ENCODE data around the gene ADAMTSL2.

ADAMTSL2 gene

DNA sequence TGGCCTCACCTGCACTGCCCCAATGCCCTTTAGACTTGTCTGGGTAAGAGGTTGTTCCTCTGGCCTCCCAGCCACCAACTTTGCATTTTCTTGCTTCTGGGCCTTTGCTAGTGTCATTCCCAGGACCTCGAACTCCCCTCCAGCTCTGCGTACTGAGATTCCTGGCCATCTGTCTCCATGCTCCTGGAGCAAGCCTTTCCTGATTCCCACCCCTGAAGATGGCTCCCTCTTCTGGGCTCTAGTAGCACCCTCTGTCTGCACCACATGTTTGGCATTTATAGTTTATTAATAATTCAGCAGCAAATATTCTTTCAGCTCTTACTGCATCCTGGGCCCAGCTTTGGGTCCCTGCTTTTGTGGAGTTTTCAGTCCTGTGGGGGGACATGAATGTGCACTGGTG is 59.8 kb downstream of the ADAMTSL2 start:
- Histone ChIP-seq H3K4me1 (ENCODE audit: control insufficient read depth, insufficient read depth, low read length) (no peaks in the 10 kb centered on the region), H3K36me3 (ENCODE audit: control insufficient read depth, insufficient read depth, low read length) (no peaks in the 10 kb centered on the region), H3K27ac (ENCODE audit: low read depth, low read length) (no peak overlapping the region), H3K27me3 (ENCODE audit: control insufficient read depth, insufficient read depth, low read length) (no peaks in the 10 kb centered on the region), H3K9me3 (ENCODE audit: control insufficient read depth, insufficient read depth, low read length) (peaks cover 7% of the 10 kb centered on the region; the same call in 1 of the 2 replicates), H3K9ac (ENCODE audit: low read depth, low read length) (no peak overlapping the region), H3K4me3 (ENCODE audit: low read depth, low read length) (no peak overlapping the region)

DNA sequence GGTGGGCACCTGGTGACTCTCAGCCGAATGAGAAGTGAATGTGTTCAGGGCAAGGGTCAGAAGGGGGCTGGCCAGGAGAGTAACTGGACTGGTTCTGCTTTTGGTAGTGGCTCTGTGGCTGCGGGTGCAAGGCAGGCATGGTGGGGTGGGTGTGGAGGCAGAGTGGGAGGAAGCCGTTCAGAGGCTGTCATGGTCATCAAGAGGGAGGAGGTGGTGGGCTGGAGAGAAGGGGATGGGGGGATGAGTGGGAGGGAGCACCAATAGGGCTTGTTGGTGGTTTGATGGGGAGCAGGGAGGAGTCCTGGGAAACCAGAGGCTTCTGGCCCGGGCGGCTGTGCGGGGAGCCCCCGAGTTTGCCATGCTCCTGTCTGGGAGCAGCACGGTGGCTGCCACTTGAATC is 61.4 kb downstream of the ADAMTSL2 start:
- Histone ChIP-seq H3K27me3 (ENCODE audit: control insufficient read depth, insufficient read depth, low read length) (no peaks in the 10 kb centered on the region), H3K36me3 (ENCODE audit: control insufficient read depth, insufficient read depth, low read length) (no peaks in the 10 kb centered on the region), H3K4me1 (ENCODE audit: control insufficient read depth, insufficient read depth, low read length) (no peaks in the 10 kb centered on the region), H3K4me3 (ENCODE audit: low read depth, low read length) (no peak overlapping the region), H3K9me3 (ENCODE audit: control insufficient read depth, insufficient read depth, low read length) (peaks cover 7% of the 10 kb centered on the region; the same call in 1 of the 2 replicates), H3K27ac (ENCODE audit: low read depth, low read length) (no peak overlapping the region), H3K9ac (ENCODE audit: low read depth, low read length) (no peak overlapping the region)

DNA sequence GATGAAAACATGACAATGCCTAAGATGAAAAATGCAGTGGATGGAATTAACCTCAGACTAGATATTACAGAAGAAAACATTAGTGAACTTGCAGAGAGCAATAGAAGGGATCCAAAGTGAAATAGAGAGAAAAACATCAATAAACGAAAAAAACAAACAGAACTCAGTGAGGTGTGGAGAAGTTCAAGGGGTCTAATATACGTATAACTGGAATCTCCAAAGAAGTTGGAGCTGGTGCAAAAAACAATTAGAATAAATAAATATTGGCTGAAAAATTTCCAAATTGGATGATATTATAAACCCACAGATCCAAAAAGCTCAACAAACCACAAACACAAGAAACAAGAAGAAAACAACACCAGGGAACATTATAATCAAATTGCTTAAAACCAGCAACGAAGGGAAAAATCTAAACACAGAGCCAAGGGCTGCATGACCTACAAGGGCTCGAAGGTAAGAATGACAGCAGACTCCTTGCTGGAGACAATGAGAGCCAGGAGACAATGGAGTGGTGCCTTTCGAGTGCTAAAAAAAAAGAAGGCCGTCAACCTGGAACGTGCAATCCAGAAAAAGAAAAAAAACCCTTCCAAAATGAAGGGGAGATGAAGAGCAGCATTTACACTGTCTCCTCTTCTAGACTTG is 62.9 kb downstream of the ADAMTSL2 start:
- peaks cover 7% of the 10 kb centered on the region; the same call in 1 of the 2 replicates for H3K9me3 ChIP-seq (ENCODE audit: control insufficient read depth, insufficient read depth, low read length)
- no peak overlapping the region for H3K27ac ChIP-seq (ENCODE audit: low read depth, low read length)
- no peak overlapping the region for H3K4me3 ChIP-seq (ENCODE audit: low read depth, low read length)
- no peaks in the 10 kb centered on the region for H3K27me3 ChIP-seq (ENCODE audit: control insufficient read depth, insufficient read depth, low read length)
- H3K4me1 ChIP-seq (ENCODE audit: control insufficient read depth, insufficient read depth, low read length) = no peaks in the 10 kb centered on the region
- H3K36me3 ChIP-seq (ENCODE audit: control insufficient read depth, insufficient read depth, low read length) = no peaks in the 10 kb centered on the region
- H3K9ac ChIP-seq (ENCODE audit: low read depth, low read length) = no peak overlapping the region

DNA sequence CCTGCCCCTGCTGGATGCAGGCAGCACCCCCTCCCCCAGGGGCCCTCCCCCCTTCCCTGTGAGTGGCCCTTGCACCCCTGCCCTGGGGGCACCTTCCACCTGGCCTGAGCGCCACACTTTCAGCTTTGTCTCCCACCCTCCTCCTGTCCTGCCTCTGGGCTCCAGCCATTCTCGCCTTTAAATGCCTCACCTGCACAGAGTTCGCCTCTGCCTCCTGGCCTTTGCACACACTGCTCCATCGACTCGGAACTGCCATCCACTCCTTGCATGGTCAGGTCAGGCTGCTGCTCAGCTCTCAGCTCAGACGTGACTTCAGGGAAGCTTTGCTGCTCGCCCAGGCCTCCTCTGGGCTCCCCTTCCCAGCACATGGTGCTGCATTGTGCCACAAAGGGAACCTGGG is 64.5 kb downstream of the ADAMTSL2 start:
- Histone ChIP-seq H3K27ac (ENCODE audit: low read depth, low read length) (no peak overlapping the region), H3K36me3 (ENCODE audit: control insufficient read depth, insufficient read depth, low read length) (no peaks in the 10 kb centered on the region), H3K9ac (ENCODE audit: low read depth, low read length) (no peak overlapping the region), H3K4me1 (ENCODE audit: control insufficient read depth, insufficient read depth, low read length) (no peaks in the 10 kb centered on the region), H3K9me3 (ENCODE audit: control insufficient read depth, insufficient read depth, low read length) (peaks cover 7% of the 10 kb centered on the region; the same call in 1 of the 2 replicates), H3K4me3 (ENCODE audit: low read depth, low read length) (no peak overlapping the region), H3K27me3 (ENCODE audit: control insufficient read depth, insufficient read depth, low read length) (no peaks in the 10 kb centered on the region)

DNA sequence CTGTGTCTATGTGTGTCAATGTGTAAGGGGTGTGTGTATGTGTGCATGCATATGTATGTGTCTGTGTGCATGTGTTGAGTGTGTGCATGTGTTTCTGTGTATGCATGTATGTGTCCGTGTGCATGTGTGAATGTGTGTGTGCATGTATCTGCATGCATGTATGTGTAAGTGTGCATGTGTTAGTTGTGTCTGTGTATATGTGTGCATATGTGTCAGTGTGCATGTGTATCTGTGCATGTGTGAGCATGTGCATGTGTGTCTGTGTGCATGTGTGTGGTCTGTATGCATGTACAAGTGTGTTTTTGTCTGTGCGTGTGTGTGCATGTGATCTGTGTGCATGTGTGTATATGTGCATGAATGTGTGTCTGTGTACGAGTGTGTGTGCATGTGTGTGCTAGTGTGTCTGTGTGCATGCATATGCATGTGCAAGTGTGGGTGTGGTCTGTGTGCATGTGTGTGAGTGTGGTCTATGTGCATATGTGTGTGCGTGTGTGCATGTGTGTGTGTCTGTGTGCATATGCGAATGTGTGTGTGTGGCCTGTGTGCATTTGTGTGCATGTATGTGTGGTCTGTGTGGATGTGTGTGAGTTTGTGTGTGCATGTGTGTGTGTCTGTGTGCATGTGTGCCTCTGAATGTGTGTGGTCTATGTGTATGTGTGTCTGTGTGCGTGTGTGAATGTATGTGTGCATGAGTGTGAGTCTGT is 65.1 kb downstream of the ADAMTSL2 start:
- no peak overlapping the region for H3K27ac ChIP-seq (ENCODE audit: low read depth, low read length)
- no peaks in the 10 kb centered on the region for H3K4me1 ChIP-seq (ENCODE audit: control insufficient read depth, insufficient read depth, low read length)
- H3K9ac ChIP-seq (ENCODE audit: low read depth, low read length) = no peak overlapping the region
- H3K36me3 ChIP-seq (ENCODE audit: control insufficient read depth, insufficient read depth, low read length) = no peaks in the 10 kb centered on the region
- H3K9me3 ChIP-seq (ENCODE audit: control insufficient read depth, insufficient read depth, low read length) = peaks cover 7% of the 10 kb centered on the region; the same call in 1 of the 2 replicates
- no peaks in the 10 kb centered on the region for H3K27me3 ChIP-seq (ENCODE audit: control insufficient read depth, insufficient read depth, low read length)
- H3K4me3 ChIP-seq (ENCODE audit: low read depth, low read length) = no peak overlapping the region

DNA sequence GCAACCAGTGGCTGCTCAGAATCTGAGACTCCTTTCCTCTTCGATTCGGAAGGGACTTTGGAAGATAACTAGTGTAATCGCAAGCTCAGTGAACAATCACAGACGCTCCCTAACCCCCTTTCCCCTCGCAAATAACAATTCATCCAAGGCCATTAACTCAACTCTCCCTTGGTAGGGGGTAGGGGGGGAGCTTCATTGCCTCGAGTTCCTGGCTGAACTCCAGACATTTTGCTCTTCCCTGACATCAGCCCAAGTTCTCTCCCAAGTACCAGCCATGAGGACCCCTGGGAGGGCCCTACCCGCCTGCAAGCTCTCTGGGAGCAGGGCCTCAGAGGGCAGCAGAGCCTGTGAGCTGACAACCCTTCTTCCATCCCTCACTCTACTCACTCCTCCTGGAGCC is 66.2 kb downstream of the ADAMTSL2 start:
- no peaks in the 10 kb centered on the region for H3K4me1 ChIP-seq (ENCODE audit: control insufficient read depth, insufficient read depth, low read length)
- no peak overlapping the region for H3K9ac ChIP-seq (ENCODE audit: low read depth, low read length)
- H3K9me3 ChIP-seq (ENCODE audit: control insufficient read depth, insufficient read depth, low read length) = peaks cover 7% of the 10 kb centered on the region; the same call in 1 of the 2 replicates
- H3K36me3 ChIP-seq (ENCODE audit: control insufficient read depth, insufficient read depth, low read length) = no peaks in the 10 kb centered on the region
- H3K27ac ChIP-seq (ENCODE audit: low read depth, low read length) = no peak overlapping the region
- no peaks in the 10 kb centered on the region for H3K27me3 ChIP-seq (ENCODE audit: control insufficient read depth, insufficient read depth, low read length)
- H3K4me3 ChIP-seq (ENCODE audit: low read depth, low read length) = no peak overlapping the region

DNA sequence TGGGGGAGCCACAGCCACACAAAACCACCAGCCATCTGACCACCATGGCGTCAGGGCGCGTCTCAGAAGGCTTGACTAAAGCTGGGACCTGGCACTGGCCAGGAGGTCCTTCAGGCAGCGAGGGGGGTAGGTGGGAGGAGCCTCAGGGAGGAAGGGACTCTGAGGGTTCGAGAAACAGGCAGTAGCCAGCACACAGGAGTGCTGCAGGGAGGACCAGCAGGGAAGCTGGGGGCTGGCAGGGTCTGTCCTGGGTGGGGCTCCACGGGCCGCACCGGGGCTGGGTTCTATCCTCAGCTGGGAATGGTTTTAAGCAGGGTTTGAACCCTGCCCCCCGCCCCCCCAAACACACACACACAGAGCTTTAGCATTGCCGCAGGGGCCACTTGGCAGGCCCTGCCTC is 67.2 kb downstream of the ADAMTSL2 start:
- no peaks in the 10 kb centered on the region for H3K4me1 ChIP-seq (ENCODE audit: control insufficient read depth, insufficient read depth, low read length)
- no peak overlapping the region for H3K9ac ChIP-seq (ENCODE audit: low read depth, low read length)
- H3K27me3 ChIP-seq (ENCODE audit: control insufficient read depth, insufficient read depth, low read length) = no peaks in the 10 kb centered on the region
- no peak overlapping the region for H3K4me3 ChIP-seq (ENCODE audit: low read depth, low read length)
- 0 out of 2 replicates have a peak, but pooled peaks cover 7% of the 10 kb centered on the region for H3K9me3 ChIP-seq (ENCODE audit: control insufficient read depth, insufficient read depth, low read length)
- no peak overlapping the region for H3K27ac ChIP-seq (ENCODE audit: low read depth, low read length)
- no peaks in the 10 kb centered on the region for H3K36me3 ChIP-seq (ENCODE audit: control insufficient read depth, insufficient read depth, low read length)

DNA sequence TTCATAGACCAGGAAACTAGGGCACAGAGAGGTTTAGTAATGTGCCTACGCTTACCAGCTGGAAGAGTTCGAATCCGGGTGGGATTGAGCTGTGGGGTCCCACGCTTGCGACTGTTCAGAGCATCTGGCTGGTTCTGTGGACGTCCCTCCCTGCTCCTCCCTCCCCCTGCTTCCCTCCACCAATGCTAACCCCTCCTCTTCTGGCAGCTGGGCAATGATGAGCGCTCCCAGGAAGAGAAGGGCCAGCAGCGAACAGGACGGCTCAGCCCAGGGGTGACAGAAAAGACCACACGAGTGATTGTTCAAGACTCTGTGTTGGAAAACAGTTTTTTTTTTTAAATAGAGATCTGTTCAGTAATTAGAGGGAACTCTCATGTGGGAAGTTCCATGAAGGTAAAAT is 67.8 kb downstream of the ADAMTSL2 start:
- no peaks in the 10 kb centered on the region for H3K27me3 ChIP-seq (ENCODE audit: control insufficient read depth, insufficient read depth, low read length)

DNA sequence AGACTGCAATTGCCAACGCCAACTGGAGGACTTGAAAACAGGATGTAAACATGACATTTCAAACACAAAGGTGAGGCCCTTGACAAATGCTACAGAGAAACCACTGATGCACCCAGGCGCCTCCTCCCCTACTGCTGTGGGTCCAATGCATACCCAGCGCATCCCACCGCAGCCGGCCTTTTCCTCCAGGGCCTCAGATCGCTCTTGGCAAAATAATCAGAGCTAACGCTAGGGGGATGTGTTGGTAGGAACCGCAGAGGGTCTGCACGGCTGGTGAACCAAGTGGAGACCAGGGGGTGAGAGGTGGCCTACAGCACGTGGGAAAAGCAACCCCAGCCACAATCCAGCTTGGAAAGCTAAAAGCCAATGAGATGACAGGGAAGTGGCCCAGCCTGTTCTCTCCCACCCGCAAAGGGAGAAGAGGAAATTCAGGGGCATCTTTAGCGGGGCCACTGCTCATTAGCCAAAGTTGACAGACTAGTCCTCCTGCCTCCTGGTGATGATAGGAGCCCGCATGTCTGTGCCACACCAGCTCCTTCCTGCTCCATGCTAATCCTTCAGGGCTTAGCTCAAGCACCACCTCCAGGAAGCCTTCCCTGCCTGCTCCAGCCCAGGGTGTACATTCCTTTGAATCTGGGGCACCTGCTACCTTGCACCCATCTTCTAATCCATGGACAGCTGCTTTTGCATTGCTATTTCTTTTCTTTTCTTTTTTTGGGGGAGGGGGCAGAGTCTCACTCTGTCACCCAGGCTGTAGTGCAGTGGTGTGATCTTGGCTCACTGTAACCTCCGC is 68.8 kb downstream of the ADAMTSL2 start:
- Histone ChIP-seq H3K9ac (ENCODE audit: low read depth, low read length) (no peak overlapping the region), H3K9me3 (ENCODE audit: control insufficient read depth, insufficient read depth, low read length) (no peaks in the 10 kb centered on the region), H3K4me1 (ENCODE audit: control insufficient read depth, insufficient read depth, low read length) (no peaks in the 10 kb centered on the region), H3K4me3 (ENCODE audit: low read depth, low read length) (no peak overlapping the region), H3K36me3 (ENCODE audit: control insufficient read depth, insufficient read depth, low read length) (no peaks in the 10 kb centered on the region), H3K27me3 (ENCODE audit: control insufficient read depth, insufficient read depth, low read length) (peaks cover 9% of the 10 kb centered on the region), H3K27ac (ENCODE audit: low read depth, low read length) (no peak overlapping the region)

More for the DNA sequence above, 67.8 kb downstream of the ADAMTSL2 start:
- no peak overlapping the region for H3K27ac ChIP-seq (ENCODE audit: low read depth, low read length)
- H3K36me3 ChIP-seq (ENCODE audit: control insufficient read depth, insufficient read depth, low read length) = no peaks in the 10 kb centered on the region
- H3K9me3 ChIP-seq (ENCODE audit: control insufficient read depth, insufficient read depth, low read length) = 0 out of 2 replicates have a peak, but pooled peaks cover 3% of the 10 kb centered on the region
- no peak overlapping the region for H3K9ac ChIP-seq (ENCODE audit: low read depth, low read length)
- H3K4me3 ChIP-seq (ENCODE audit: low read depth, low read length) = no peak overlapping the region
- H3K4me1 ChIP-seq (ENCODE audit: control insufficient read depth, insufficient read depth, low read length) = no peaks in the 10 kb centered on the region

DNA sequence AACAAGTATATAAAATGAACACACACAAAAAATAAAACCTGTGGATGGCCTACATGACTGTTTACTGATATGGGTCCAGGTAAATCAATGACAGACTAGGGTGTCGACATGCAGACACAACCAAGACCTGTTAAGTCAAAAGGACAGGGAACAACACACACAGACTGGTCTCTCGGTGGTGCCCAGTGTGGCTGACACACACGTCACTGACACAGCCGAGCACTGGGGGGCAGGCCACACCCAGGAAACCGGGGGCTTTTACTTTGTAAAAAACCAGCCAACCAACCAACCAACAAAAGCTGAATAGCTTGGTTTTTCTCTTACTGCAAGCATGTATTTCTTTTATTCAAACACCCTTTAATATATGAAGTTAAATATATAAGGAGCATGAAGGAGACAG is 69.7 kb downstream of the ADAMTSL2 start:
- Histone ChIP-seq H3K4me1 (ENCODE audit: control insufficient read depth, insufficient read depth, low read length) (no peaks in the 10 kb centered on the region), H3K27me3 (ENCODE audit: control insufficient read depth, insufficient read depth, low read length) (peaks cover 16% of the 10 kb centered on the region), H3K9me3 (ENCODE audit: control insufficient read depth, insufficient read depth, low read length) (no peaks in the 10 kb centered on the region), H3K4me3 (ENCODE audit: low read depth, low read length) (no peak overlapping the region), H3K27ac (ENCODE audit: low read depth, low read length) (no peak overlapping the region), H3K36me3 (ENCODE audit: control insufficient read depth, insufficient read depth, low read length) (no peaks in the 10 kb centered on the region), H3K9ac (ENCODE audit: low read depth, low read length) (no peak overlapping the region)

DNA sequence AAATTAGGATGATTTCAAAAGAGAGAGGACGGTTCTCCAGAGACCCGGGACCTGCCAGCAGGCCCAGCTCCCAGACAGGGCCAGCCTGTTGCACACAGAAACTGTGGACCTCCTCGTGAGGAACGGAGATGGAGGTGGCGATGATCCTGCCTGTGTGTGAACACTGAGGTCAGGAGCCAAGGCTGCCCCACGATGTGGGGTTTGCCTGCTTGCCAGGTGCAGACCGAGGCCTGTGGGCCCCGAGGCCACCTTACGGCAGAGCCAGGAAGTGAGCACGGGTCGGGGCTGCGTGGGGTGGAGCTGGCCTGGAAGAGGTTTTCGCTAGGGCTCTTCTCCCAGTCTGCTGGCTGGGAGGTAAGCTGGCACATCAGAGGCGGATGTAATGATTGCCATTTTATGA is 70.4 kb downstream of the ADAMTSL2 start:
- H3K27me3 ChIP-seq (ENCODE audit: control insufficient read depth, insufficient read depth, low read length) = peaks cover 19% of the 10 kb centered on the region
- H3K4me1 ChIP-seq (ENCODE audit: control insufficient read depth, insufficient read depth, low read length) = peaks cover 5% of the 10 kb centered on the region; the same call in 1 of the 2 replicates
- no peaks in the 10 kb centered on the region for H3K36me3 ChIP-seq (ENCODE audit: control insufficient read depth, insufficient read depth, low read length)
- no peak overlapping the region for H3K4me3 ChIP-seq (ENCODE audit: low read depth, low read length)
- H3K9me3 ChIP-seq (ENCODE audit: control insufficient read depth, insufficient read depth, low read length) = no peaks in the 10 kb centered on the region
- H3K27ac ChIP-seq (ENCODE audit: low read depth, low read length) = no peak overlapping the region
- no peak overlapping the region for H3K9ac ChIP-seq (ENCODE audit: low read depth, low read length)

Measured in HUES48 (cell line).